ENCODE data around the gene GNG8. TPM values are rescaled to one million over a fixed set of nuclear protein-coding genes. Genes with fewer than 3 reads are reported as not detected.

Gene GNG8
- total RNA-seq, 1 donor = not detected

GRCh38 chr19:46604781-46605355 lies 31.1 kb downstream of the GNG8 start:
- no peaks in the 10 kb centered on the region for H3K27me3 ChIP-seq (ENCODE audit: insufficient read depth, low read length)
- H3K9me3 ChIP-seq (ENCODE audit: low read depth, low read length) = no peaks in the 10 kb centered on the region
- H3K4me1 ChIP-seq (ENCODE audit: insufficient read depth, low read length) = peaks cover 27% of the 10 kb centered on the region
- H3K4me3 ChIP-seq (ENCODE audit: low read length) = no peak overlapping the region

- H3K27me3 ChIP-seq (ENCODE audit: insufficient read depth, low read length) = no peaks in the 10 kb centered on the region
- peaks cover 26% of the 10 kb centered on the region for H3K4me1 ChIP-seq (ENCODE audit: insufficient read depth, low read length)
- H3K4me3 ChIP-seq (ENCODE audit: low read length) = no peak overlapping the region
- H3K9me3 ChIP-seq (ENCODE audit: low read depth, low read length) = no peaks in the 10 kb centered on the region
These were observed 32.2 kb downstream of the GNG8 start for GRCh38 chr19:46603752-46604231.

GRCh38 chr19:46603195-46603637 lies 32.8 kb downstream of the GNG8 start:
- no peaks in the 10 kb centered on the region for H3K27me3 ChIP-seq (ENCODE audit: insufficient read depth, low read length)
- peaks cover 4% of the 10 kb centered on the region for H3K9me3 ChIP-seq (ENCODE audit: low read depth, low read length)
- H3K4me1 ChIP-seq (ENCODE audit: insufficient read depth, low read length) = peaks cover 26% of the 10 kb centered on the region
- H3K4me3 ChIP-seq (ENCODE audit: low read length) = peak overlapping the region; percentile 100

- no peaks in the 10 kb centered on the region for H3K27me3 ChIP-seq (ENCODE audit: insufficient read depth, low read length)
- H3K4me1 ChIP-seq (ENCODE audit: insufficient read depth, low read length) = peaks cover 26% of the 10 kb centered on the region
- H3K4me3 ChIP-seq (ENCODE audit: low read length) = peak overlapping the region; percentile 100
- H3K9me3 ChIP-seq (ENCODE audit: low read depth, low read length) = peaks cover 5% of the 10 kb centered on the region
These were observed 33.4 kb downstream of the GNG8 start for GRCh38 chr19:46602392-46603194.

- Histone ChIP-seq H3K4me1 (ENCODE audit: insufficient read depth, low read length) (peaks cover 26% of the 10 kb centered on the region), H3K4me3 (ENCODE audit: low read length) (peak within 1 kb of the TSS; percentile 100), H3K9me3 (ENCODE audit: low read depth, low read length) (peaks cover 5% of the 10 kb centered on the region), H3K27me3 (ENCODE audit: insufficient read depth, low read length) (no peaks in the 10 kb centered on the region)
These were observed 34.4 kb downstream of the GNG8 start, which contains the start of gene CALM3 for GRCh38 chr19:46601318-46602224. Gene CALM3 (plus strand): TSS chr19:46601330. CDS start chr19:46601435, 105 bp downstream.

- Histone ChIP-seq H3K9me3 (ENCODE audit: low read depth, low read length) (peaks cover 5% of the 10 kb centered on the region), H3K4me3 (ENCODE audit: low read length) (peak overlapping the region; percentile 100), H3K27me3 (ENCODE audit: insufficient read depth, low read length) (no peaks in the 10 kb centered on the region)
These were observed 35.4 kb downstream of the GNG8 start for GRCh38 chr19:46600384-46601317.

GRCh38 chr19:46599716-46600373 lies 36.2 kb downstream of the GNG8 start:
- no peaks in the 10 kb centered on the region for H3K27me3 ChIP-seq (ENCODE audit: insufficient read depth, low read length)
- peaks cover 5% of the 10 kb centered on the region for H3K9me3 ChIP-seq (ENCODE audit: low read depth, low read length)
- peaks cover 26% of the 10 kb centered on the region for H3K4me1 ChIP-seq (ENCODE audit: insufficient read depth, low read length)
- H3K4me3 ChIP-seq (ENCODE audit: low read length) = peak overlapping the region; percentile 100

More at GRCh38 chr19:46600384-46601317, 35.4 kb downstream of the GNG8 start:
- peaks cover 26% of the 10 kb centered on the region for H3K4me1 ChIP-seq (ENCODE audit: insufficient read depth, low read length)

GRCh38 chr19:46598372-46598917 lies 37.6 kb downstream of the GNG8 start:
- Histone ChIP-seq H3K27me3 (ENCODE audit: insufficient read depth, low read length) (no peaks in the 10 kb centered on the region), H3K4me1 (ENCODE audit: insufficient read depth, low read length) (peaks cover 21% of the 10 kb centered on the region), H3K4me3 (ENCODE audit: low read length) (no peak overlapping the region), H3K9me3 (ENCODE audit: low read depth, low read length) (peaks cover 5% of the 10 kb centered on the region)

- Histone ChIP-seq H3K4me3 (ENCODE audit: low read length) (no peak overlapping the region), H3K4me1 (ENCODE audit: insufficient read depth, low read length) (peaks cover 6% of the 10 kb centered on the region), H3K9me3 (ENCODE audit: low read depth, low read length) (peaks cover 5% of the 10 kb centered on the region), H3K27me3 (ENCODE audit: insufficient read depth, low read length) (no peaks in the 10 kb centered on the region)
These were observed 40.0 kb downstream of the GNG8 start for GRCh38 chr19:46596008-46596407.

- H3K9me3 ChIP-seq (ENCODE audit: low read depth, low read length) = no peaks in the 10 kb centered on the region
- no peaks in the 10 kb centered on the region for H3K4me1 ChIP-seq (ENCODE audit: insufficient read depth, low read length)
- no peaks in the 10 kb centered on the region for H3K27me3 ChIP-seq (ENCODE audit: insufficient read depth, low read length)
- H3K4me3 ChIP-seq (ENCODE audit: low read length) = no peak overlapping the region
These were observed 44.1 kb downstream of the GNG8 start for GRCh38 chr19:46591870-46592269.

- Histone ChIP-seq H3K4me1 (ENCODE audit: insufficient read depth, low read length) (no peaks in the 10 kb centered on the region), H3K4me3 (ENCODE audit: low read length) (no peak overlapping the region), H3K27me3 (ENCODE audit: insufficient read depth, low read length) (no peaks in the 10 kb centered on the region), H3K9me3 (ENCODE audit: low read depth, low read length) (no peaks in the 10 kb centered on the region)
These were observed 44.7 kb downstream of the GNG8 start for GRCh38 chr19:46591254-46591653.

GRCh38 chr19:46587861-46588260 lies 48.1 kb downstream of the GNG8 start:
- Histone ChIP-seq H3K4me3 (ENCODE audit: low read length) (no peak overlapping the region), H3K4me1 (ENCODE audit: insufficient read depth, low read length) (no peaks in the 10 kb centered on the region), H3K9me3 (ENCODE audit: low read depth, low read length) (no peaks in the 10 kb centered on the region), H3K27me3 (ENCODE audit: insufficient read depth, low read length) (no peaks in the 10 kb centered on the region)

GRCh38 chr19:46586294-46586693 lies 49.7 kb downstream of the GNG8 start:
- Histone ChIP-seq H3K27me3 (ENCODE audit: insufficient read depth, low read length) (no peaks in the 10 kb centered on the region), H3K9me3 (ENCODE audit: low read depth, low read length) (no peaks in the 10 kb centered on the region), H3K4me3 (ENCODE audit: low read length) (no peak overlapping the region), H3K4me1 (ENCODE audit: insufficient read depth, low read length) (no peaks in the 10 kb centered on the region)
